Stimulated activated memory B cell treated with anti-CD40 and anti-IgM and Interleukin-4, amounts not matched to agents 10 μg/mL and 1 μg/mL and 100 μg/mL, for 72 hours (primary cell): Measurements from ENCODE around the gene IFI27L2.

Source experiments
- ATAC-seq: fragments of 150-1000 bp; cut with Tn5 transposase; 2 replicates; pipeline ENCODE4 v1.10.0; 2021
- H3K27ac Mint-ChIP-seq: one replicate; pipeline ENCODE4 v1.8.0; 2022; ENCODE audit warnings: mild to moderate bottlenecking, mixed read lengths
- H3K27me3 Mint-ChIP-seq: one replicate; pipeline ENCODE4 v1.8.0; 2022; ENCODE audit warnings: mixed read lengths
- H3K36me3 Mint-ChIP-seq: one replicate; pipeline ENCODE4 v1.8.0; 2022; ENCODE audit warnings: mixed read lengths
- H3K4me1 Mint-ChIP-seq: one replicate; pipeline ENCODE4 v1.8.0; 2022; ENCODE audit warnings: mixed read lengths
- H3K4me3 Mint-ChIP-seq: one replicate; pipeline ENCODE4 v1.8.0; 2022; ENCODE audit warnings: mild to moderate bottlenecking, moderate library complexity, mixed read lengths
- H3K9me3 Mint-ChIP-seq: one replicate; pipeline ENCODE4 v1.8.0; 2022; ENCODE audit warnings: mixed read lengths

The IFI27L2 gene

GRCh38 chr14:94077823-94078222 is 51.6 kb downstream of the IFI27L2 start:
- Mint-ChIP-seq H3K4me3 (no peak overlapping the region), H3K4me1 (peaks cover 56% of the 10 kb centered on the region), H3K27me3 (no peaks in the 10 kb centered on the region), H3K9me3 (peaks cover 8% of the 10 kb centered on the region), H3K36me3 (peaks cover 52% of the 10 kb centered on the region), H3K27ac (no peak overlapping the region)
- ATAC-seq, result no peak
